NOMO-1 (cell line): Measurements from ENCODE around the gene POC1B.
A peak's percentile ranks its signal among the peaks of the same experiment; 100 is the strongest.

Experiments used
- DNase-seq, 2 experiments: peaks; one replicate each; lab custom pipeline; 2025; ENCODE audit not compliant: unreplicated experiment in 2 of 2; lab: John Stamatoyannopoulos, UW

The POC1B gene

GRCh38 chr12:89525824-89526770, at the start of gene POC1B:
TSS of gene POC1B (minus strand) at chr12:89526047. CDS start at chr12:89525895, 152 bp downstream.
- DNase-seq: peak; percentile 78 to 79

GRCh38 chr12:89575374-89575773, 49.5 kb upstream of the POC1B start:
- peak in 1 of 2 experiments; percentile 40 for DNase-seq

GRCh38 chr12:89574736-89575208, 48.9 kb upstream of the POC1B start:
- peak; percentile 51 to 73 for DNase-seq

- DNase-seq: no peak
Measured at GRCh38 chr12:89573051-89573810, 47.4 kb upstream of the POC1B start.

GRCh38 chr12:89571491-89572195, 45.8 kb upstream of the POC1B start:
- no peak for DNase-seq

- peak; percentile 19 to 38 for DNase-seq
Measured at GRCh38 chr12:89568484-89568883, 42.6 kb upstream of the POC1B start.

- no peak for DNase-seq
Measured at GRCh38 chr12:89567691-89568239, 41.9 kb upstream of the POC1B start.

GRCh38 chr12:89566615-89567014, 40.8 kb upstream of the POC1B start:
- DNase-seq: no peak

- no peak for DNase-seq
Measured at GRCh38 chr12:89565002-89565401, 39.2 kb upstream of the POC1B start.

GRCh38 chr12:89559753-89560152, 33.9 kb upstream of the POC1B start:
- no peak for DNase-seq

GRCh38 chr12:89556976-89557375, 31.1 kb upstream of the POC1B start:
- no peak for DNase-seq

GRCh38 chr12:89552376-89552775, 26.5 kb upstream of the POC1B start:
- no peak for DNase-seq

GRCh38 chr12:89551747-89552146, 25.9 kb upstream of the POC1B start:
- no peak for DNase-seq

GRCh38 chr12:89547101-89547500, 21.3 kb upstream of the POC1B start:
- no peak for DNase-seq

- DNase-seq: no peak
Measured at GRCh38 chr12:89546151-89546550, 20.3 kb upstream of the POC1B start.

- DNase-seq: no peak
Measured at GRCh38 chr12:89544681-89545184, 18.9 kb upstream of the POC1B start.

- DNase-seq: no peak
Measured at GRCh38 chr12:89544022-89544421, 18.2 kb upstream of the POC1B start.

- peak; percentile 57 to 67 for DNase-seq
Measured at GRCh38 chr12:89542912-89543592, 17.2 kb upstream of the POC1B start.

GRCh38 chr12:89542236-89542635, 16.4 kb upstream of the POC1B start:
- DNase-seq: no peak

GRCh38 chr12:89540586-89540985, 14.7 kb upstream of the POC1B start:
- no peak for DNase-seq
